H1 (cell line): ENCODE results near the gene HOXA10. TPM values are rescaled to one million over a fixed set of nuclear protein-coding genes. Genes with fewer than 3 reads are reported as not detected.

Experiments
- CTCF ChIA-PET: fragments of 300-600 bp; sonication (Branson Sonifier 250); formaldehyde crosslinking; loops from one replicate; lab custom pipeline; 2021; ENCODE audit not compliant: partially characterized antibody; lab: Charles Lee
- POLR2A ChIA-PET: fragments of 300-600 bp; sonication (Branson Sonifier 250); formaldehyde crosslinking; loops from one replicate; lab custom pipeline; 2021; ENCODE audit warnings: inconsistent platforms; ENCODE audit not compliant: partially characterized antibody; lab: Charles Lee
- DNase-seq, 2 experiments: peaks; one replicate each; pipeline versions ENCODE4 v3.0.0 to v3.0.0-alpha.2; 2010 to 2022; ENCODE audit warnings: low spot score in 2 of 2, low read depth in 1 of 2, mixed read lengths in 1 of 2
- FAIRE-seq: peaks from 2 replicates; lab custom pipeline; 2011; peaks lifted over from hg19 to GRCh38; lab: Jason Lieb, UNC
- H2AFZ ChIP-seq: 2 replicates; pipeline ENCODE4 v1.8.1; 2012; ENCODE audit warnings: low read length, inconsistent platforms
- H2AK5ac ChIP-seq: 2 replicates; pipeline ENCODE4 v1.6.1; 2013; ENCODE audit warnings: low read depth, low read length
- H2BK120ac ChIP-seq: replicated peaks from 2 replicates; pipeline ENCODE3; 2013; ENCODE audit warnings: low read depth, low read length, inconsistent platforms
- H2BK12ac ChIP-seq: 2 replicates; pipeline ENCODE4 v1.6.1; 2013; ENCODE audit warnings: low read depth, low read length
- H2BK15ac ChIP-seq: 2 replicates; pipeline ENCODE4 v1.6.1; 2013; ENCODE audit warnings: low read length
- H2BK20ac ChIP-seq: 2 replicates; pipeline ENCODE4 v1.6.1; 2013; ENCODE audit warnings: low read length
- H2BK5ac ChIP-seq: 2 replicates; pipeline ENCODE4 v1.6.1; 2013; ENCODE audit warnings: low read depth, low read length
- H3K14ac ChIP-seq: 2 replicates; pipeline ENCODE4 v1.6.1; 2013; ENCODE audit warnings: inconsistent platforms; ENCODE audit not compliant: insufficient read length
- H3K18ac ChIP-seq: 2 replicates; pipeline ENCODE4 v1.6.1; 2013; ENCODE audit warnings: low read length; ENCODE audit errors: extremely low read depth
- H3K23ac ChIP-seq: 2 replicates; pipeline ENCODE4 v1.6.1; 2013; ENCODE audit warnings: inconsistent platforms; ENCODE audit not compliant: insufficient read length
- H3K23me2 ChIP-seq: 2 replicates; pipeline ENCODE4 v1.6.1; 2013; ENCODE audit warnings: low read depth, low read length
- H3K27ac ChIP-seq: 2 replicates; pipeline ENCODE4 v1.6.1; 2011; ENCODE audit warnings: low read depth, low read length, inconsistent platforms
- H3K27me3 ChIP-seq, 4 experiments: replicated peaks in 1 of 4; 1 replicate in 1 of 4; 2 replicates in 3 of 4; pipeline versions ENCODE4 v1.6.1 to v1.8.1; 2011 to 2013; ENCODE audit warnings: low read length in 3 of 4, mild to moderate bottlenecking in 3 of 4, inconsistent platforms in 2 of 4, mixed read lengths in 2 of 4, moderate library complexity in 1 of 4; ENCODE audit not compliant: control insufficient read depth in 3 of 4, insufficient read depth in 3 of 4; ENCODE audit errors: extremely low read depth in 1 of 4
- H3K36me3 ChIP-seq, 4 experiments: 2 replicates each; pipeline versions ENCODE4 v1.6.1 to v1.8.1; 2011 to 2013; ENCODE audit warnings: mild to moderate bottlenecking in 4 of 4, low read length in 3 of 4, moderate library complexity in 2 of 4, control low read depth in 1 of 4, inconsistent platforms in 1 of 4; ENCODE audit not compliant: insufficient read depth in 4 of 4, control insufficient read depth in 2 of 4
- H3K4ac ChIP-seq: replicated peaks from 2 replicates; pipeline ENCODE3; 2013; ENCODE audit warnings: low read length, low read depth, mixed read lengths, inconsistent platforms; ENCODE audit not compliant: insufficient read length
- H3K4me1 ChIP-seq, 4 experiments: replicated peaks in 1 of 4; 1 replicate in 1 of 4; 2 replicates in 3 of 4; pipeline versions ENCODE4 v1.6.1 to v1.8.1; 2011 to 2013; ENCODE audit warnings: low read length in 3 of 4, inconsistent platforms in 2 of 4, mixed read lengths in 1 of 4; ENCODE audit not compliant: insufficient read depth in 4 of 4, control insufficient read depth in 3 of 4
- H3K4me2 ChIP-seq, 2 experiments: 2 replicates each; pipeline versions ENCODE4 v1.6.1 to v1.8.1; 2011 to 2013; ENCODE audit warnings: low read depth in 2 of 2, low read length in 2 of 2, control low read depth in 1 of 2, inconsistent platforms in 1 of 2, mild to moderate bottlenecking in 1 of 2; ENCODE audit not compliant: insufficient read depth in 1 of 2
- H3K4me3 ChIP-seq, 4 experiments: fragments of 200-600, 300-600 bp in 1 of 4; sonication (generic), shearing (Covaris generic), sonication (Bioruptor Twin) in 1 of 4; 2 replicates each; pipeline versions ENCODE4 v1.5.1 to v1.8.1; 2011 to 2016; ENCODE audit warnings: low read length in 4 of 4, low read depth in 3 of 4, control low read depth in 2 of 4, inconsistent platforms in 2 of 4, mild to moderate bottlenecking in 2 of 4, mixed read lengths in 1 of 4, moderate library complexity in 1 of 4; ENCODE audit not compliant: insufficient read depth in 2 of 4; ENCODE audit errors: extremely low read depth in 1 of 4
- H3K56ac ChIP-seq: replicated peaks from 2 replicates; pipeline ENCODE3; 2013; ENCODE audit warnings: low read depth, mild to moderate bottlenecking, mixed read lengths, low read length, inconsistent platforms; ENCODE audit not compliant: insufficient read length
- H3K79me1 ChIP-seq: 2 replicates; pipeline ENCODE4 v1.6.1; 2013; ENCODE audit warnings: low read depth, low read length, control low read depth
- H3K79me2 ChIP-seq, 2 experiments: 2 replicates each; pipeline versions ENCODE4 v1.6.1 to v1.8.1; 2012 to 2013; ENCODE audit warnings: low read length in 2 of 2, mild to moderate bottlenecking in 2 of 2, inconsistent platforms in 1 of 2; ENCODE audit not compliant: insufficient read depth in 2 of 2, control insufficient read depth in 1 of 2
- H3K9ac ChIP-seq, 4 experiments: replicated peaks in 1 of 4; 1 replicate in 1 of 4; 2 replicates in 3 of 4; pipeline versions ENCODE4 v1.6.1 to v1.8.1; 2011 to 2013; ENCODE audit warnings: low read depth in 3 of 4, low read length in 3 of 4, control low read depth in 2 of 4, mild to moderate bottlenecking in 2 of 4, moderate library complexity in 2 of 4, inconsistent platforms in 1 of 4; ENCODE audit errors: extremely low read depth in 1 of 4
- H3K9me3 ChIP-seq, 2 experiments: 2 replicates each; pipeline versions ENCODE4 v1.6.1 to v1.8.1; 2012 to 2013; ENCODE audit warnings: mild to moderate bottlenecking in 2 of 2, moderate library complexity in 2 of 2, control low read depth in 1 of 2, inconsistent platforms in 1 of 2, low read depth in 1 of 2, low read length in 1 of 2, mixed read lengths in 1 of 2; ENCODE audit not compliant: insufficient read depth in 2 of 2
- H4K20me1 ChIP-seq, 2 experiments: replicated peaks in 1 of 2; 2 replicates each; pipeline versions ENCODE3 to v1.8.1; 2011 to 2013; ENCODE audit warnings: inconsistent platforms in 2 of 2, low read length in 2 of 2, mild to moderate bottlenecking in 1 of 2; ENCODE audit not compliant: insufficient read depth in 2 of 2, control insufficient read depth in 1 of 2
- H4K5ac ChIP-seq: 2 replicates; pipeline ENCODE4 v1.6.1; 2013; ENCODE audit warnings: low read length, low read depth, mixed read lengths, inconsistent platforms; ENCODE audit not compliant: insufficient read length
- H4K8ac ChIP-seq: 2 replicates; pipeline ENCODE4 v1.8.0; 2013; ENCODE audit warnings: mild to moderate bottlenecking, moderate library complexity, low read length, inconsistent platforms; ENCODE audit not compliant: insufficient read depth; ENCODE audit errors: extremely low read depth
- H4K91ac ChIP-seq: replicated peaks from 2 replicates; pipeline ENCODE3; 2013; ENCODE audit warnings: low read length, mixed read lengths, inconsistent platforms; ENCODE audit not compliant: insufficient read length
- CREB1 ChIP-seq: IDR thresholded peaks from 2 replicates; pipeline ENCODE4 v1.6.1; 2012; ENCODE audit warnings: inconsistent platforms
- RAD21 ChIP-seq, 2 experiments: IDR thresholded peaks in 1 of 2; conservative IDR thresholded peaks in 1 of 2; 2 replicates each; pipeline ENCODE4 v1.6.1; 2011; ENCODE audit warnings: low read depth in 2 of 2, low read length in 2 of 2, improper control_type of control experiment in 1 of 2, inconsistent platforms in 1 of 2, mild to moderate bottlenecking in 1 of 2, moderate library complexity in 1 of 2
- RBBP5 ChIP-seq: IDR thresholded peaks from 2 replicates; pipeline ENCODE4 v1.7.1; 2012; ENCODE audit warnings: low read depth, mild to moderate bottlenecking, inconsistent platforms, low read length, moderate library complexity, borderline replicate concordance
- RFX5 ChIP-seq: IDR thresholded peaks from 2 replicates; pipeline ENCODE4 v1.6.1; 2011; ENCODE audit warnings: low read depth, low read length, improper control_type of control experiment, borderline replicate concordance
- RXRA ChIP-seq: IDR thresholded peaks from 2 replicates; pipeline ENCODE4 v1.6.1; 2011; ENCODE audit warnings: low read depth, mild to moderate bottlenecking, low read length, moderate library complexity; ENCODE audit not compliant: insufficient read depth
- SUZ12 ChIP-seq: fragments of 200-600 bp; sonication (generic); IDR thresholded peaks from 2 replicates; pipeline ENCODE4 v1.6.1; 2012; ENCODE audit warnings: mild to moderate bottlenecking, inconsistent platforms, low read length, moderate library complexity, mixed read lengths
- USF2 ChIP-seq: IDR thresholded peaks from 2 replicates; pipeline ENCODE4 v1.6.1; 2011; ENCODE audit warnings: low read length, improper control_type of control experiment
- WGBS, 2 experiments: shearing (Covaris generic) in 1 of 2; methylation state at CpG; one replicate each; pipeline versions ENCODE4 v1.1.6 to v1.1.7; 2013 to 2015; ENCODE audit warnings: low lambda C conversion rate in 2 of 2, mixed read lengths in 2 of 2, inconsistent platforms in 1 of 2, low coverage in 1 of 2, missing lambda C conversion rate in 1 of 2; ENCODE audit not compliant: insufficient replicate concordance in 2 of 2, insufficient coverage in 1 of 2, insufficient read length in 1 of 2; ENCODE audit errors: extremely low coverage in 1 of 2, missing lambda C conversion rate in 1 of 2; 5-methylcytosine and 5-hydroxymethylcytosine counted together
- polyA plus RNA-seq, 7 experiments: library from polyadenylated mRNA; depleted of rRNA in 3 of 7; stranded (reverse) in 5 of 7; unstranded in 2 of 7; fragments of >200 nt in 5 of 7; fragments of 200-250 nt in 2 of 7; gene quantifications; 1 replicate in 5 of 7; 2 replicates in 1 of 7; 4 replicates in 1 of 7; pipeline versions ENCODE4 v1.2.1 to v1.2.3, GENCODE V29; 2011 to 2013; ENCODE audit warnings: missing spikeins in 2 of 7, mixed read lengths in 2 of 7
- total RNA-seq: library from RNA; stranded (reverse); fragmentation: NEBNext Ultra II Directional; extraction: Animal tissue kit (Norgen Biotek cat#: 25700); gene quantifications from 2 replicates; pipeline ENCODE4 v1.2.1, GENCODE V29; 2021
- TF ChIP-seq, protein P1 (sequence below), 3 experiments: IDR thresholded peaks; 1 replicate in 2 of 3; 2 replicates in 1 of 3; pipeline versions ENCODE4 v1.5.1 to v1.6.1; 2011; ENCODE audit warnings: low read length in 3 of 3, mild to moderate bottlenecking in 3 of 3, inconsistent platforms in 2 of 3, low read depth in 1 of 3, moderate library complexity in 1 of 3; ENCODE audit not compliant: insufficient read depth in 1 of 3; ENCODE audit errors: control extremely low read depth in 1 of 3

The HOXA10 gene
- total and polyA plus RNA-seq, 2 of the 8 experiments (the other 6 are each of a cell fraction or from before 2014, with no cell fraction given): not detected

DNA sequence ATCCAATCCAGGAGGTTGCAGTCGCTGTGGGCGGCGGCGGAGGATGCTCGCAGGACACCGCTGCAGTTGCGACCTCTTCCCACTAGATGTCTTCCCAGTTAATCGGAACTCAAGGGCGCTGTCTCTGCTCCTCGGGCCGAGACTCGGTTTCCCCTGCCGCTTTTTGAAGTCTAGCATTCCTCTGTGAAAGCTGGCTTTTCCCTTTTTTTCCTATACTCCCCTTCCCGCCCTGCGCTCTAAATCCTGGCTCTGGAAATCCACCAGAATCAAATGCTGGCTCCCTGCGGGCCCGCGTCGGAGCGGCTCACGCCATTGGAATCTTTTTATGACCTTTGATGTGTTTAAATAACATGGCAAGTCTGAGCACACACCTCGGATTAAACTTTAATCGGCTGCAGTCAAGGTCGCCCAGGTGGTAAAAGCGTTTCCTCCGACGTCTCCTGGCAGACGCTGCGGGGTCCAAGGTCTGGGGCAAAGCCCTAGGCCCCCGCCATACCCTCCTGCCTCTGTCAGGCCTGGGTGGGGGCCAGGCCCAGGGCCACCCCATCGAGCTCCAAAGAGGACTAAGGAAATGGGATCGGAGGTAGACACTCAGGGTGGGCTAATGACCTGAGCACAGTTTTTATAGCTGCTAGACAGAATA, 36.4 kb upstream of the HOXA10 start:
- Histone ChIP-seq H4K20me1 (peaks cover 16 to 33% of the 10 kb centered on the region in 2 experiments), H3K4me1 (peaks cover 6 to 17% (median 12%) of the 10 kb centered on the region in 4 experiments), H3K79me1 (no peaks in the 10 kb centered on the region), H3K14ac (no peak overlapping the region), H3K23ac (no peak overlapping the region), H2BK120ac (no peak overlapping the region), H2AK5ac (no peak overlapping the region), H3K4me3 (no peak overlapping the region), H3K23me2 (no peaks in the 10 kb centered on the region; the same call in 1 of the 2 replicates), H4K91ac (no peak overlapping the region), H2BK20ac (no peak overlapping the region), H2BK5ac (no peak overlapping the region), H3K56ac (no peak overlapping the region), H3K79me2 (no peaks in the 10 kb centered on the region), H4K5ac (no peak overlapping the region), H3K27ac (no peak overlapping the region), H2BK12ac (no peak overlapping the region), H3K18ac (no peak overlapping the region), H4K8ac (no peak overlapping the region), H3K9me3 (no peaks in the 10 kb centered on the region), H3K27me3 (peaks cover 96 to 100% (median 99%) of the 10 kb centered on the region in 4 experiments), H3K4ac (no peak overlapping the region), H2AFZ (no peak overlapping the region), H3K4me2 (no peak overlapping the region), H3K36me3 (peaks cover 0 to 4% (median 0%) of the 10 kb centered on the region in 4 experiments; a peak in 1 of 8 replicates), H3K9ac (no peak overlapping the region), H2BK15ac (no peak overlapping the region)
- ChIA-PET POLR2A (no interaction called here), CTCF (interaction anchor here (0.8 to 6.6 kb wide), 34 partner anchors 8 to 882 kb away, joined by 3 to 64 read pairs (median 4); partner anchors contain the start of genes EVX1, HOXA11, HOXA13 and HOXA7)
- DNase-seq (peak in 1 of 2 experiments; percentile 86), FAIRE-seq (peak; percentile 57)
- 13% methylated on average over 31 of the region's 32 CpGs; no CpG with 5 or more reads in 1 of the 2 experiments for WGBS, 2 experiments
- TF ChIP-seq CREB1: 0 out of 2 replicates have a peak, but pooled peaks have one; percentile 9
- TF ChIP-seq, protein P1, sequence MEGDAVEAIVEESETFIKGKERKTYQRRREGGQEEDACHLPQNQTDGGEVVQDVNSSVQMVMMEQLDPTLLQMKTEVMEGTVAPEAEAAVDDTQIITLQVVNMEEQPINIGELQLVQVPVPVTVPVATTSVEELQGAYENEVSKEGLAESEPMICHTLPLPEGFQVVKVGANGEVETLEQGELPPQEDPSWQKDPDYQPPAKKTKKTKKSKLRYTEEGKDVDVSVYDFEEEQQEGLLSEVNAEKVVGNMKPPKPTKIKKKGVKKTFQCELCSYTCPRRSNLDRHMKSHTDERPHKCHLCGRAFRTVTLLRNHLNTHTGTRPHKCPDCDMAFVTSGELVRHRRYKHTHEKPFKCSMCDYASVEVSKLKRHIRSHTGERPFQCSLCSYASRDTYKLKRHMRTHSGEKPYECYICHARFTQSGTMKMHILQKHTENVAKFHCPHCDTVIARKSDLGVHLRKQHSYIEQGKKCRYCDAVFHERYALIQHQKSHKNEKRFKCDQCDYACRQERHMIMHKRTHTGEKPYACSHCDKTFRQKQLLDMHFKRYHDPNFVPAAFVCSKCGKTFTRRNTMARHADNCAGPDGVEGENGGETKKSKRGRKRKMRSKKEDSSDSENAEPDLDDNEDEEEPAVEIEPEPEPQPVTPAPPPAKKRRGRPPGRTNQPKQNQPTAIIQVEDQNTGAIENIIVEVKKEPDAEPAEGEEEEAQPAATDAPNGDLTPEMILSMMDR (IDR thresholded peaks at IDR 0.05; ENCODE audit: control extremely low read depth in 1 of 3, insufficient read depth in 1 of 3, low read depth in 1 of 3, low read length in 3 of 3): peak; percentile 74 to 81 (median 80)
- no peak for TF ChIP-seq RFX5
- TF ChIP-seq SUZ12: peak; percentile 75
- no peak for TF ChIP-seq RBBP5
- TF ChIP-seq RXRA: no peak
- TF ChIP-seq USF2: no peak
- TF ChIP-seq RAD21 (IDR thresholded peaks at IDR 0.05 in 1 of 2, conservative IDR thresholded peaks at IDR 0.05 in 1 of 2; ENCODE audit: low read depth in 2 of 2, low read length in 2 of 2): peak; percentile 79 to 84
